Body of pancreas (tissue), 4 donors: Measurements from ENCODE around the gene CCT6B. TPM values are rescaled to one million over a fixed set of nuclear protein-coding genes. Genes with fewer than 3 reads are reported as not detected.
A peak's percentile ranks its signal among the peaks of the same experiment; 100 is the strongest.

Experiments
- ATAC-seq: fragments of 150-250 bp; one replicate; pipeline ENCODE4 v1.9.1; 2016
- DNase-seq, 4 donors: peaks; one replicate each; pipeline ENCODE4 v3.0.0-alpha.2; 2019
- H3K27ac ChIP-seq, 4 donors: fragments of 200-600 bp; sonication (generic); 1 replicate in 3 of 4; 2 replicates in 1 of 4; pipeline versions ENCODE4 v1.5.1 to v1.6.1; 2016 to 2019; ENCODE audit warnings: mild to moderate bottlenecking in 1 of 4, mixed read lengths in 1 of 4, moderate library complexity in 1 of 4
- H3K27me3 ChIP-seq, 2 donors: fragments of 200-600 bp; sonication (generic); one replicate each; pipeline ENCODE4 v1.6.0; 2016; ENCODE audit warnings: mild to moderate bottlenecking in 1 of 2
- H3K36me3 ChIP-seq, 2 donors: fragments of 200-600 bp; sonication (generic); replicated peaks in 1 of 2; 2 replicates each; pipeline ENCODE4 v1.5.1; 2016; ENCODE audit warnings: low read depth in 2 of 2; ENCODE audit not compliant: insufficient read depth in 1 of 2
- H3K4me1 ChIP-seq: fragments of 200-600 bp; sonication (generic); one replicate; pipeline ENCODE4 v1.6.0; 2016
- H3K4me3 ChIP-seq, 2 donors: fragments of 200-600 bp; sonication (generic); 1 replicate in 1 of 2; 2 replicates in 1 of 2; pipeline ENCODE4 v1.5.1; 2016 to 2019
- H3K9me3 ChIP-seq, 3 donors: fragments of 200-600 bp; sonication (generic); 1 replicate in 2 of 3; 2 replicates in 1 of 3; pipeline ENCODE4 v1.5.1; 2016
- POLR2A ChIP-seq, 3 donors: fragments of 450-650 bp; IDR thresholded peaks; one replicate each; pipeline ENCODE4 v1.6.1; 2016; ENCODE audit warnings: antibody characterized with exemption in 3 of 3, mild to moderate bottlenecking in 2 of 3
- WGBS, 2 donors: methylation state at CpG; one replicate each; pipeline ENCODE4 v1.1.5; 2017; 5-methylcytosine and 5-hydroxymethylcytosine counted together
- intact Hi-C: fragments of 100-400 bp; cut with DNase I; formaldehyde crosslinking; loops from one replicate; pipeline ENCODE4 v1.15.1; 2023
- total RNA-seq, 2 donors: library from RNA; depleted of rRNA; stranded (reverse); fragments of >200 nt; gene quantifications; one replicate each; pipeline ENCODE4 v1.1.0, GENCODE V29; 2016
- TF ChIP-seq, protein P1 (sequence below), 7 experiments: fragments of 450-650 bp in 4 of 7; fragments of 200-600 bp in 3 of 7; sonication (generic) in 3 of 7; IDR thresholded peaks; one replicate each; pipeline ENCODE4 v1.5.1; 2016 to 2019; ENCODE audit warnings: antibody characterized with exemption in 7 of 7

CCT6B gene
- total RNA-seq, 2 donors from 2014 or later = 0.66 to 1.8 TPM

DNA sequence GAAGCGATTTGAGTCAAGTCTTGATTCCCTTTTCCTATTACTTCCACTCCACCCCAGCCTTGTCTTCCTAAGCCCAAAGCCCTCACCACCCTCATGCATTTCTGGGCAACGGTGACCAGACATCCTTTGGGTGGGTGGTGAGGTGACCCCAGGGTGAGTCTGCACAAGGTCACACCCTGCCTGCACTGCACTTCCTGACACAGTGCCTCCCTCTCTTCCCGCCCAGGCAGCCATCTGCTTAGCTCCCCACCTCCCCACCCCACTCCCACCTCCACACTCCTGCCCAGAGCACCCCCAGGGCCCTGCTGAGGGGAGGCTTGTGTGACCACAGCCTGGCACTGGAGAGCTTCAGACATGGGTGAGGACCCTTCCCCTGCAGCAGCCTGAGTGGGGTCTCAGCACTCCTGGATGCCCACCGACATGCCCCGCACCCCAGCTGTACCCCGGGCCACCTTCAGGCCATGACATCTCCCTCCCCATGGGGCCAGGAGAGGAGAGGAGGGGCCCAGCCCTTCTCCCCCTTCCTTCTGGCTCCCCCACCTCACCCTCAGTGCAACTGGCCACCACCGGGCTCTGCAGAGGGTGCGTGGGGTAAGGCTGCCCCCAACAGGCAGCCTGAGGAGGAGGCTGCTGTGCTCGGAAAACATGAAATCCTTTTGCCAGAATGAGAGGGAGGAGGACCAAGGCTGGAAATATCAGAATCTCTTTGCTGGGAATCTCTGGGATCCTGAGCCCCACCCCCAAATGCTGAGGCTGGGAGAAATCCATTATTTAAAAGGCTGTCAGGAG lies 68.6 kb downstream of the CCT6B start:
- H3K9me3 ChIP-seq = no peaks in the 10 kb centered on the region
- no peak overlapping the region for H3K27ac ChIP-seq
- no peak for TF ChIP-seq POLR2A (IDR thresholded peaks at IDR 0.05)
- TF ChIP-seq, protein P1, sequence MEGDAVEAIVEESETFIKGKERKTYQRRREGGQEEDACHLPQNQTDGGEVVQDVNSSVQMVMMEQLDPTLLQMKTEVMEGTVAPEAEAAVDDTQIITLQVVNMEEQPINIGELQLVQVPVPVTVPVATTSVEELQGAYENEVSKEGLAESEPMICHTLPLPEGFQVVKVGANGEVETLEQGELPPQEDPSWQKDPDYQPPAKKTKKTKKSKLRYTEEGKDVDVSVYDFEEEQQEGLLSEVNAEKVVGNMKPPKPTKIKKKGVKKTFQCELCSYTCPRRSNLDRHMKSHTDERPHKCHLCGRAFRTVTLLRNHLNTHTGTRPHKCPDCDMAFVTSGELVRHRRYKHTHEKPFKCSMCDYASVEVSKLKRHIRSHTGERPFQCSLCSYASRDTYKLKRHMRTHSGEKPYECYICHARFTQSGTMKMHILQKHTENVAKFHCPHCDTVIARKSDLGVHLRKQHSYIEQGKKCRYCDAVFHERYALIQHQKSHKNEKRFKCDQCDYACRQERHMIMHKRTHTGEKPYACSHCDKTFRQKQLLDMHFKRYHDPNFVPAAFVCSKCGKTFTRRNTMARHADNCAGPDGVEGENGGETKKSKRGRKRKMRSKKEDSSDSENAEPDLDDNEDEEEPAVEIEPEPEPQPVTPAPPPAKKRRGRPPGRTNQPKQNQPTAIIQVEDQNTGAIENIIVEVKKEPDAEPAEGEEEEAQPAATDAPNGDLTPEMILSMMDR (IDR thresholded peaks at IDR 0.05) = peak in 1 of 7 experiments; percentile 15
- no peak for ATAC-seq
- H3K4me1 ChIP-seq = no peaks in the 10 kb centered on the region
- intact Hi-C loops = no loop called here
- H3K27me3 ChIP-seq = no peaks in the 10 kb centered on the region
- H3K4me3 ChIP-seq = no peak overlapping the region
- WGBS, 2 donors = 32 to 49% methylated on average over 6 to 8 of the region's 9 CpGs
- DNase-seq = no peak
- no peaks in the 10 kb centered on the region for H3K36me3 ChIP-seq

DNA sequence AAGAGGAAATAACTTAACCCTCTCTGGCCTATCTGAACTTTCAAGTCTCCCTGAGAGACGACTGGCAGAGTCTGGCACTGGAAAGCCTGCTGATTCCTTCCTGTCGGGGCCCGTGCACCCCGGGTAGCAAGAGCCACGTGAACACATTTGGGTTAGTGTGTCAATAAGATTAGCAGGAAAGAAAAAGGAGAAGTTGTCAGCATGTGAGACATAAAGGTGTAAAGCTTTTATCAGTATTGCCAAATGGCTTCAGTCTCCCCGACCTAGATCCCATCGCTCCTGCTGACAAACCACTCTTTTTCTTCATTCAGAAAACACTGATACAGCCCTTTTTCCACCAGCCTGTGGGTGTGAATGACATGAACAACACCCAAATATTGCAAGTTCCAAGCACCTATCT lies 74.4 kb downstream of the CCT6B start:
- ATAC-seq (no peak), DNase-seq (no peak)
- 5 to 15% methylated on average over 7 of the region's 7 CpGs for WGBS, 2 donors
- Histone ChIP-seq H3K27me3 (no peaks in the 10 kb centered on the region), H3K4me1 (no peaks in the 10 kb centered on the region), H3K4me3 (no peak overlapping the region), H3K9me3 (no peaks in the 10 kb centered on the region), H3K27ac (no peak overlapping the region), H3K36me3 (no peaks in the 10 kb centered on the region)
- TF ChIP-seq, protein P1 (IDR thresholded peaks at IDR 0.05) = no peak
- TF ChIP-seq POLR2A (IDR thresholded peaks at IDR 0.05) = no peak
- intact Hi-C loops = no loop called here

DNA sequence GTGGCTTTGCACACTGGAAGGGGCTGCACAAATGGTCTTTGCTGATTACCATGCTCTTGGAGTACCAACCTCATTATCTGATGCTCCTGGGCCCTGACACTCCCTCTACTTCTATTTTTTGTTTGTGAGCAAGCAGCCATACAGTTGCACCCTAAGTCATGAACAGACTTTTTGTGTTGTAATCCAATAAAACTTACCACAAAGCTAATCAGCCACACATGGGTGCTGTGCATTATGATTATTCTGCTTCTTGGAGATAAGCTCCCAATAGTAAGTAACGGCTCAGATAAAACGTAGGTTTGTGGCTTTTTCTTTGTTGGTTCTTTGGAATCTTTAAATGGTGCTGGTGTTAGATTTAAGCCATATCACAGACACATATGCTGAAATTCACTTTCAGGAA lies 76.2 kb downstream of the CCT6B start:
- WGBS, 2 donors = 50 to 62% methylated on average over 2 of the region's 2 CpGs
- TF ChIP-seq, protein P1 (IDR thresholded peaks at IDR 0.05) = no peak
- no peak for TF ChIP-seq POLR2A (IDR thresholded peaks at IDR 0.05)

DNA sequence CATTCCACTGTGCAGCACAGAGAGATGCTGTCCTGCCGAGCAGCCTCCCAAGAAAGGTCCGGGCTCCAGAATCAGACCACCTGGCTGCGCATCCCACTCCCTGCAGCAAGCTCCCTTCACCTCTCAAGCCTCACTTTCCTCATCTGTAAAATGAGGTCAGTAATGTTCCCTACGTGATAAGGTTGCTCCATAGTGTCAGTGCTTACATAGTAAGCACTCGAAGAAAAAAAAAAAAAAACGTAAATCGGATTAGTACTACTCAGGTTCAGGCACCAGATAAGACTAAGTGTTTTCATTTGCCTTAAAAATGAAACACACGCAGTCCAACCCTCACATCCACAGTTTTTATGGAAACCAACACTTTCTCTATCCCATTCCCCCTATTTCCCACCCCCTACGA lies 76.7 kb downstream of the CCT6B start:
- DNase-seq (no peak), ATAC-seq (no peak)
- no peaks in the 10 kb centered on the region for H3K27me3 ChIP-seq
- intact Hi-C loops = no loop called here
- whole genome bisulfite sequencing, 2 donors = 52 to 57% methylated on average over 9 of the region's 9 CpGs
- H3K9me3 ChIP-seq = no peaks in the 10 kb centered on the region
- no peaks in the 10 kb centered on the region for H3K36me3 ChIP-seq
- no peak overlapping the region for H3K27ac ChIP-seq
- H3K4me3 ChIP-seq = no peak overlapping the region
- no peaks in the 10 kb centered on the region for H3K4me1 ChIP-seq
- TF ChIP-seq, protein P1 (IDR thresholded peaks at IDR 0.05) = no peak
- no peak for TF ChIP-seq POLR2A (IDR thresholded peaks at IDR 0.05)

More for the DNA sequence above, 76.2 kb downstream of the CCT6B start:
- DNase-seq (no peak), ATAC-seq (no peak)
- Histone ChIP-seq H3K27me3 (no peaks in the 10 kb centered on the region), H3K4me1 (no peaks in the 10 kb centered on the region), H3K27ac (no peak overlapping the region), H3K36me3 (no peaks in the 10 kb centered on the region), H3K4me3 (no peak overlapping the region), H3K9me3 (no peaks in the 10 kb centered on the region)
- intact Hi-C loops = no loop called here
